Astrocyte (in vitro differentiated cells and primary cell): ENCODE results near the gene GABBR2. TPM values are rescaled to one million over a fixed set of nuclear protein-coding genes. Genes with fewer than 3 reads are reported as not detected.

Source experiments
- DNase-seq: peaks from one replicate; pipeline ENCODE4 v3.0.0-alpha.2; 2010; ENCODE audit warnings: low read depth
- FAIRE-seq: peaks from 2 replicates; lab custom pipeline; 2011; peaks lifted over from hg19 to GRCh38; lab: Jason Lieb, UNC
- H2AFZ ChIP-seq: 2 replicates; pipeline ENCODE4 v1.6.0; 2012; ENCODE audit warnings: low read depth, low read length, inconsistent platforms
- H3K27ac ChIP-seq: 2 replicates; pipeline ENCODE4 v1.5.1; 2011; ENCODE audit warnings: low read depth, low read length, inconsistent platforms
- H3K27me3 ChIP-seq: 2 replicates; pipeline ENCODE4 v1.6.0; 2011; ENCODE audit warnings: low read length, inconsistent platforms; ENCODE audit not compliant: insufficient read depth
- H3K36me3 ChIP-seq: 2 replicates; pipeline ENCODE4 v1.5.1; 2011; ENCODE audit warnings: low read length, inconsistent platforms; ENCODE audit not compliant: insufficient read depth
- H3K4me1 ChIP-seq: 2 replicates; pipeline ENCODE4 v1.5.1; 2011; ENCODE audit warnings: low read length, inconsistent platforms; ENCODE audit not compliant: insufficient read depth
- H3K4me2 ChIP-seq: 2 replicates; pipeline ENCODE4 v1.6.0; 2012; ENCODE audit warnings: low read length, inconsistent platforms
- H3K4me3 ChIP-seq: 2 replicates; pipeline ENCODE4 v1.5.1; 2011; ENCODE audit warnings: low read depth, mild to moderate bottlenecking, low read length, inconsistent platforms; ENCODE audit not compliant: insufficient read depth
- H3K79me2 ChIP-seq: 2 replicates; pipeline ENCODE4 v1.6.0; 2012; ENCODE audit warnings: mild to moderate bottlenecking, low read length, inconsistent platforms; ENCODE audit not compliant: insufficient read depth
- H3K9ac ChIP-seq: 2 replicates; pipeline ENCODE4 v1.6.0; 2012; ENCODE audit warnings: mild to moderate bottlenecking, low read length, inconsistent platforms
- H3K9me3 ChIP-seq: 2 replicates; pipeline ENCODE4 v1.5.1; 2012; ENCODE audit warnings: low read depth, mild to moderate bottlenecking, low read length, inconsistent platforms; ENCODE audit not compliant: insufficient read depth
- H4K20me1 ChIP-seq: 2 replicates; pipeline ENCODE4 v1.6.0; 2012; ENCODE audit warnings: low read length, inconsistent platforms; ENCODE audit not compliant: insufficient read depth
- H3K27ac Mint-ChIP-seq: one replicate; pipeline ENCODE4 v1.8.0; 2021; ENCODE audit warnings: mild to moderate bottlenecking, mixed read lengths; ENCODE audit not compliant: unreplicated experiment
- H3K27me3 Mint-ChIP-seq: one replicate; pipeline ENCODE4 v1.8.0; 2021; ENCODE audit warnings: low read depth, mixed read lengths; ENCODE audit not compliant: unreplicated experiment
- H3K36me3 Mint-ChIP-seq: one replicate; pipeline ENCODE4 v1.8.0; 2021; ENCODE audit warnings: low read depth, mixed read lengths; ENCODE audit not compliant: unreplicated experiment
- H3K4me1 Mint-ChIP-seq: one replicate; pipeline ENCODE4 v1.8.0; 2021; ENCODE audit warnings: low read depth, mixed read lengths; ENCODE audit not compliant: unreplicated experiment
- H3K4me3 Mint-ChIP-seq: one replicate; pipeline ENCODE4 v1.8.0; 2021; ENCODE audit warnings: mild to moderate bottlenecking, moderate library complexity, mixed read lengths; ENCODE audit not compliant: unreplicated experiment
- H3K9me3 Mint-ChIP-seq: one replicate; pipeline ENCODE4 v1.8.0; 2021; ENCODE audit warnings: mild to moderate bottlenecking, mixed read lengths; ENCODE audit not compliant: unreplicated experiment
- EZH2 ChIP-seq: IDR thresholded peaks from 2 replicates; pipeline ENCODE4 v1.6.1; 2012; ENCODE audit warnings: mild to moderate bottlenecking, low read length, inconsistent platforms; ENCODE audit not compliant: insufficient read depth
- total RNA-seq: library from RNA; stranded (reverse); gene quantifications from 2 replicates; pipeline ENCODE4 v1.2.1, GENCODE V29; 2021
- TF ChIP-seq, protein P1 (sequence below): IDR thresholded peaks from 2 replicates; pipeline ENCODE4 v1.5.1; 2011; ENCODE audit warnings: low read depth, mild to moderate bottlenecking, inconsistent platforms, low read length, moderate library complexity; ENCODE audit not compliant: insufficient read depth

GABBR2 gene
- total RNA-seq, 1 donor from 2014 or later, result 2.0 TPM

DNA sequence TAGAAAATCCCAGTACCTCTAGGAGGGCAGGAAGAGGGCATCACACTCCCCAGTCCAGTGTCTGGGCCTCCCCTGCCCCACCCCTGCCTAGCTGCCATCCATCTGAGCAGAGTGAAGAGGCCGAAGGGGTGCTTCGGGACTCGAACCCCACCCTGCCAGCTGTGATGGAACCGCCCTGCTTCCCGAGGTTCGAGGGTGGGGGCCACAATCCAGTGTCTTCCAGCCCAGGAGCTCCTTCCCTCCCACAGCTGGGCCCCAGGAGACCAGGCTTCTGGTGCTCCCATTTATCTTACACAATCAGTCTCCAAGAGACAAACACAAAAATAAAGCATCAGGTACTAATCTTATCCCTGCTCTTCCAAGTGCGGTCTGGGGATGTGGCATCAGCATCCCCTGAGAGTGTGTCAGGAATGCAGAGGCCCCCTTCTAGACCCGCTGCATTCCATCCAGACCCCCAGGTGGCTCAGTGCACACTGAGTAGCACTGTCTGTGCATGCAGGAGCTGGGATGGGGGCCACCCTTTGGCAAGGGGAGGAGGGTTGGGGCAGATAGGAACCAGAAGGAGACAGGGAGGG lies 330.4 kb downstream of the GABBR2 start:
- H3K27ac Mint-ChIP-seq, result no peak overlapping the region
- no peaks in the 10 kb centered on the region for H3K27me3 Mint-ChIP-seq
- H3K79me2 ChIP-seq, result no peaks in the 10 kb centered on the region

DNA sequence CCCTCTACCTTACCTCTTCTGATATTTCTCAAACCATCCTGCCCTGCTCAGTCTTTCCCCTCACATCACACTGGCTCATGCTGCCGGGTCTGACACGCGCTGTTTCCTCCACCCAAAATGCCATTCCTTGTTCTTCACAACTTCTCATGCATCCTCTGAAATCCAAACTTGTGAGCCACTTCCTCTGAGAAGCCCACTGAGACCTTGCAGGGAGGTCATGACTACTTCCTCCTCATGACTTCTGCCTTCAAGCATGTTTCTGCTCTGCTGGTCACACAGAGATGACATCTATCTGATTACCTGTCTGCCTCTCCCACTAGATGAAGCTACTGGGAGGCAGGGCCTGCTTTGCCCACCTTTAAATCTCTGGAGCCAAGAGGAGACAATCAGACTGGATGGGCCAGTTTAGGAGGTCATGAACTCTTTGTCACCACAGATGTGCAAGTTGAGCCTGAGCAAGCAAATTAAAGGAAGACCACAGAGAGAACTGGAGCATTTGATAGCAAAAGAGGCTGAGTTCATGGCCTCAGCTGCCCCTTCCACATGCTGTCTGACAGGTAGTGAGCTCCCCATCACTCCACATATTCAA lies 333.5 kb downstream of the GABBR2 start:
- Histone ChIP-seq H3K4me1 (peaks cover 40% of the 10 kb centered on the region), H2AFZ (no peak overlapping the region), H3K4me2 (peak overlapping the region; percentile 46), H4K20me1 (no peaks in the 10 kb centered on the region), H3K27ac (peak overlapping the region; percentile 94), H3K36me3 (no peaks in the 10 kb centered on the region), H3K4me3 (no peak overlapping the region), H3K9ac (peak overlapping the region; percentile 67), H3K9me3 (no peaks in the 10 kb centered on the region), H3K79me2 (no peaks in the 10 kb centered on the region), H3K27me3 (no peaks in the 10 kb centered on the region)
- Mint-ChIP-seq H3K4me3 (no peak overlapping the region), H3K9me3 (no peaks in the 10 kb centered on the region), H3K27ac (peak overlapping the region; percentile 93), H3K27me3 (no peaks in the 10 kb centered on the region), H3K4me1 (peaks cover 35% of the 10 kb centered on the region), H3K36me3 (no peaks in the 10 kb centered on the region)
- peak; percentile 81 for DNase-seq
- TF ChIP-seq, protein P1, sequence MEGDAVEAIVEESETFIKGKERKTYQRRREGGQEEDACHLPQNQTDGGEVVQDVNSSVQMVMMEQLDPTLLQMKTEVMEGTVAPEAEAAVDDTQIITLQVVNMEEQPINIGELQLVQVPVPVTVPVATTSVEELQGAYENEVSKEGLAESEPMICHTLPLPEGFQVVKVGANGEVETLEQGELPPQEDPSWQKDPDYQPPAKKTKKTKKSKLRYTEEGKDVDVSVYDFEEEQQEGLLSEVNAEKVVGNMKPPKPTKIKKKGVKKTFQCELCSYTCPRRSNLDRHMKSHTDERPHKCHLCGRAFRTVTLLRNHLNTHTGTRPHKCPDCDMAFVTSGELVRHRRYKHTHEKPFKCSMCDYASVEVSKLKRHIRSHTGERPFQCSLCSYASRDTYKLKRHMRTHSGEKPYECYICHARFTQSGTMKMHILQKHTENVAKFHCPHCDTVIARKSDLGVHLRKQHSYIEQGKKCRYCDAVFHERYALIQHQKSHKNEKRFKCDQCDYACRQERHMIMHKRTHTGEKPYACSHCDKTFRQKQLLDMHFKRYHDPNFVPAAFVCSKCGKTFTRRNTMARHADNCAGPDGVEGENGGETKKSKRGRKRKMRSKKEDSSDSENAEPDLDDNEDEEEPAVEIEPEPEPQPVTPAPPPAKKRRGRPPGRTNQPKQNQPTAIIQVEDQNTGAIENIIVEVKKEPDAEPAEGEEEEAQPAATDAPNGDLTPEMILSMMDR, result no peak
- no peak for TF ChIP-seq EZH2
- no peak for FAIRE-seq

More for the DNA sequence above, 330.4 kb downstream of the GABBR2 start:
- Histone ChIP-seq H3K27me3 (no peaks in the 10 kb centered on the region), H3K4me3 (no peak overlapping the region), H3K9ac (no peak overlapping the region), H3K36me3 (no peaks in the 10 kb centered on the region), H3K4me1 (peaks cover 40% of the 10 kb centered on the region), H2AFZ (no peak overlapping the region), H3K4me2 (no peak overlapping the region), H3K9me3 (no peaks in the 10 kb centered on the region), H3K27ac (no peak overlapping the region), H4K20me1 (no peaks in the 10 kb centered on the region)
- H3K36me3 Mint-ChIP-seq, result no peaks in the 10 kb centered on the region
- H3K4me3 Mint-ChIP-seq, result no peak overlapping the region
- TF ChIP-seq, protein P1, result no peak
- no peak for TF ChIP-seq EZH2
- H3K4me1 Mint-ChIP-seq, result peaks cover 38% of the 10 kb centered on the region
- no peak for DNase-seq
- no peak for FAIRE-seq
- H3K9me3 Mint-ChIP-seq, result no peaks in the 10 kb centered on the region

DNA sequence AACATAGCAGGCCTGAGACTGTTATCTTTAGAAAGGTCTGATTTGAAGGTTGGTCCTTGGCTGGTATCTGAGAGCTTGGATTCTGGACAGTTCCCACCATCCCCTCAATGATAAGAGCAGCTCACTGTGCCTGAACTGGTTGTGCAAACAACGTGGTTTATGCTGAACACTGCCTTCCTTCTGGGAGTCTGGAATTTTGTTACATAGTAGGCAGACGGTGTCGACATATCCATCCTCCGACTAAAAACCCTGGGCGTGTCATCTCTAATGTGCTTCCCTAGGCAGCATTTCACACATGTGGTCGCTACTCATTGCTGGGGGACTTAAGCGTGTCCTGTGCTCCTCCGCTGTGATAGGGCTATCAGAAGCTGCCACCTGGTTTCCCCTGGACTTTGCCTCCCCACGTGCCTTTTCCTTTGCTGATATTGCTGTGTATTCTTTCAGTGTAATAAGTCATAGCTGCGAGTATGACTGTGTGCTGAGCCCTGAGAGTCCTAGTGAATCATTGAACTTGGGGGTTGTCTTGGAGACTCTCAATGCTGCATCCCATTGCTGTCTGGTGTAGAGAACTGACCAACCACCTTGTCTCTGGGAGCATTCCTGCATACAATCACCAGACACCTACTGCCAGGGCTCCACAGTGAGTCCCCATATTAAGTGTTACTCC lies 334.2 kb downstream of the GABBR2 start:
- peak overlapping the region; percentile 93 for H3K27ac Mint-ChIP-seq
- H3K4me3 Mint-ChIP-seq, result peak overlapping the region; percentile 15
- H3K4me3 ChIP-seq, result no peak overlapping the region

More for the DNA sequence above, 334.2 kb downstream of the GABBR2 start:
- Histone ChIP-seq H3K4me1 (peaks cover 36% of the 10 kb centered on the region), H3K36me3 (no peaks in the 10 kb centered on the region), H3K9ac (peak overlapping the region; percentile 67), H3K9me3 (no peaks in the 10 kb centered on the region), H3K79me2 (no peaks in the 10 kb centered on the region), H4K20me1 (no peaks in the 10 kb centered on the region), H3K4me2 (peak overlapping the region; percentile 46), H3K27me3 (no peaks in the 10 kb centered on the region), H3K27ac (peak overlapping the region; percentile 94), H2AFZ (peak overlapping the region; percentile 18)
- Mint-ChIP-seq H3K36me3 (no peaks in the 10 kb centered on the region), H3K4me1 (peaks cover 30% of the 10 kb centered on the region), H3K27me3 (peaks cover 2% of the 10 kb centered on the region), H3K9me3 (no peaks in the 10 kb centered on the region)
- DNase-seq, result peak; percentile 92
- TF ChIP-seq, protein P1, result no peak
- no peak for TF ChIP-seq EZH2
- peak; percentile 93 for FAIRE-seq
